HG03565 (cell line): ENCODE measurements around the gene CS.

Source experiments
- ATAC-seq: cut with Tn5 transposase; IDR thresholded peaks from one replicate; pipeline ENCODE4 v1.9.1; 2021; ENCODE audit warnings: mild to moderate bottlenecking, moderate library complexity; ENCODE audit not compliant: unreplicated experiment

CS gene

GRCh38 chr12:56253091-56253490, 47.0 kb downstream of the CS start:
- no peak for ATAC-seq

- ATAC-seq, result no peak
Measured at GRCh38 chr12:56252649-56253048, 47.5 kb downstream of the CS start.

- no peak for ATAC-seq
Measured at GRCh38 chr12:56248711-56249110, 51.4 kb downstream of the CS start.

- no peak for ATAC-seq
Measured at GRCh38 chr12:56247923-56248322, 52.2 kb downstream of the CS start.

GRCh38 chr12:56244494-56244893, 55.6 kb downstream of the CS start:
- ATAC-seq, result no peak

GRCh38 chr12:56243731-56244181, 56.4 kb downstream of the CS start:
- no peak for ATAC-seq

GRCh38 chr12:56242986-56243385, 57.1 kb downstream of the CS start:
- no peak for ATAC-seq

GRCh38 chr12:56241424-56242303, 58.5 kb downstream of the CS start:
- no peak for ATAC-seq

GRCh38 chr12:56237552-56237951, 62.6 kb downstream of the CS start:
- no peak for ATAC-seq

- ATAC-seq, result no peak
Measured at GRCh38 chr12:56236985-56237384, 63.1 kb downstream of the CS start.

- ATAC-seq, result no peak
Measured at GRCh38 chr12:56236091-56236490, 64.0 kb downstream of the CS start.

- no peak for ATAC-seq
Measured at GRCh38 chr12:56234746-56235436, 65.2 kb downstream of the CS start.

- no peak for ATAC-seq
Measured at GRCh38 chr12:56231184-56231582, 68.9 kb downstream of the CS start.

GRCh38 chr12:56230432-56231183, 69.5 kb downstream of the CS start:
- no peak for ATAC-seq

GRCh38 chr12:56229916-56230431, 70.2 kb downstream of the CS start, which contains the start of gene SLC39A5:
TSS of gene SLC39A5 (plus strand) at chr12:56230051. CDS start at chr12:56231275, 1,224 bp downstream.
- ATAC-seq, result no peak

- no peak for ATAC-seq
Measured at GRCh38 chr12:56229082-56229481, 71.0 kb downstream of the CS start.

GRCh38 chr12:56224954-56225353, 75.2 kb downstream of the CS start:
- no peak for ATAC-seq

GRCh38 chr12:56224102-56224701, 75.9 kb downstream of the CS start, which contains the start of gene NABP2:
TSS of gene NABP2 (plus strand) at chr12:56224342. CDS start at chr12:56224857, 515 bp downstream.
- ATAC-seq, result peak; percentile 62

GRCh38 chr12:56223571-56224101, 76.5 kb downstream of the CS start:
- no peak for ATAC-seq

GRCh38 chr12:56222531-56222895, 77.6 kb downstream of the CS start:
- no peak for ATAC-seq
